ENCODE measurements around the gene KCNIP1.

KCNIP1 gene

DNA sequence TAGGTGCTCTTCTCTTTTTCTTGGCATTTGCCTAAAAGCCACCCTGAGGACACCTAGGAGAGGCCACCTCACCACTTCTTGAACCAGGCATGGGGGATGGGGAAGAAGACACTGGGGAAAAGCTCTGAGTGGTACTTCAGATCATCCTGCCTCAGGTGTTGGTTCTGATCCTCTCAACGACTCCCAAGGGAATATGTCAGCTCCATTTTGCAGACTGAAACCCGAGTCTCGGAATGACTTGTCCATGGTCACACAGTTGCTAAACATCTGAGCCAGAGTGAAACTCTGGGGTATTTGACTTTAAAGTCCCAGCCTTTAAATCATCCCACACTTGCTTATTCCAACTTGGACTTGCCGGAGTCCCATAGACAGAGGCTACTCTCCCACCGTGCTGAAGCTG is 159.1 kb downstream of the KCNIP1 start:
- TF ChIP-seq, protein P1, sequence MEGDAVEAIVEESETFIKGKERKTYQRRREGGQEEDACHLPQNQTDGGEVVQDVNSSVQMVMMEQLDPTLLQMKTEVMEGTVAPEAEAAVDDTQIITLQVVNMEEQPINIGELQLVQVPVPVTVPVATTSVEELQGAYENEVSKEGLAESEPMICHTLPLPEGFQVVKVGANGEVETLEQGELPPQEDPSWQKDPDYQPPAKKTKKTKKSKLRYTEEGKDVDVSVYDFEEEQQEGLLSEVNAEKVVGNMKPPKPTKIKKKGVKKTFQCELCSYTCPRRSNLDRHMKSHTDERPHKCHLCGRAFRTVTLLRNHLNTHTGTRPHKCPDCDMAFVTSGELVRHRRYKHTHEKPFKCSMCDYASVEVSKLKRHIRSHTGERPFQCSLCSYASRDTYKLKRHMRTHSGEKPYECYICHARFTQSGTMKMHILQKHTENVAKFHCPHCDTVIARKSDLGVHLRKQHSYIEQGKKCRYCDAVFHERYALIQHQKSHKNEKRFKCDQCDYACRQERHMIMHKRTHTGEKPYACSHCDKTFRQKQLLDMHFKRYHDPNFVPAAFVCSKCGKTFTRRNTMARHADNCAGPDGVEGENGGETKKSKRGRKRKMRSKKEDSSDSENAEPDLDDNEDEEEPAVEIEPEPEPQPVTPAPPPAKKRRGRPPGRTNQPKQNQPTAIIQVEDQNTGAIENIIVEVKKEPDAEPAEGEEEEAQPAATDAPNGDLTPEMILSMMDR (IDR thresholded peaks at IDR 0.05; ENCODE audit: unreplicated experiment in 3 of 3) = no peak
- no peak overlapping the region for H3K4me3 Mint-ChIP-seq
- no peak overlapping the region for H3K27ac Mint-ChIP-seq
- peaks cover 3% of the 10 kb centered on the region for H3K27me3 Mint-ChIP-seq (ENCODE audit: low read depth)
- no peaks in the 10 kb centered on the region for H3K9me3 Mint-ChIP-seq
- no peaks in the 10 kb centered on the region for H3K4me1 Mint-ChIP-seq
- H3K36me3 Mint-ChIP-seq (ENCODE audit: low read depth) = no peaks in the 10 kb centered on the region

DNA sequence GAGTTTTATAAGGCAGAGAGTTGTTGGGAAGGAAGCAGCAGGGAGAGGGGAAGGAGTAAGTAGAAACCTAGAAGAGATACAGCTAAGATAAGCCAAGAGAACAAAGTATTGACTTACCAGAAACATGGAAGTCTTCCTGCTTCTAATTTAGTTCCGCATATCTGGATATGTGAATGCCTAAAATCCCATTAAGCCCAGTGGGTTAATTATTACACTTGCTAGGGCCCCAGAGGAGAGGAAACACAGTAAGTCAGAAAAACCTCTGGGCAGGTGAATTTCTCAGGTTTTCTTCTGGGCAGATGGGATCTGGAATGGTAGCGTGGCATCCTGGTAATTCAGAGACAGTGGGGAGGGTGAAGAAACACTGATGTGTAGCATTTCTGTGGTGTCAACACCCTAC is 175.0 kb downstream of the KCNIP1 start:
- TF ChIP-seq, protein P1 (IDR thresholded peaks at IDR 0.05; ENCODE audit: unreplicated experiment in 3 of 3) = no peak
- Mint-ChIP-seq H3K27me3 (ENCODE audit: low read depth) (peaks cover 55% of the 10 kb centered on the region), H3K27ac (no peak overlapping the region), H3K4me3 (no peak overlapping the region), H3K36me3 (ENCODE audit: low read depth) (no peaks in the 10 kb centered on the region), H3K9me3 (no peaks in the 10 kb centered on the region), H3K4me1 (no peaks in the 10 kb centered on the region)

DNA sequence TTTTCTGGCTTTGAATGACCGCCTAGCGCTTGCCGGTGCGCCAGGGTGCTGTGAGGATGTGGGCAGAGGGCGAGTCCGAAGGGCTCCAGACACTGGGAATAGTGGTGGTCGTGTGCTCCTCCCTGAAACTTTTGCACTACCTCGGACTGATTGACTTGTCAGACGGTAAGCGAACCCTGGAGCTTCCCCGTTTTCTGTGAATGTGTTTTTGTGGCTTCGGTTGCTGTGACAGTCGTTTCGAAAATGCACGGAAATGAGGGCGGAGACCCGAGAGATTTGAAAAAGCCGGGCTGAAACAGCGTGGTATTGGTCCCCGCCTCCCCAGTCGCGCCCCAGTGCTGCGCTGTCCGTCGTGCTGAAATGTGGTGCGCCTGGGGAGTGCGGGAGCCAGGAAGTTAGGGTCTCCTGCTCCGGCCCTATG is 177.2 kb downstream of the KCNIP1 start:
- H3K9me3 Mint-ChIP-seq = no peaks in the 10 kb centered on the region
- no peak overlapping the region for H3K27ac Mint-ChIP-seq
- peak overlapping the region; percentile 29 to 43 (median 34) for H3K4me3 Mint-ChIP-seq
- H3K27me3 Mint-ChIP-seq (ENCODE audit: low read depth) = peaks cover 63% of the 10 kb centered on the region
- H3K4me1 Mint-ChIP-seq = no peaks in the 10 kb centered on the region
- no peaks in the 10 kb centered on the region for H3K36me3 Mint-ChIP-seq (ENCODE audit: low read depth)
- TF ChIP-seq, protein P1 (IDR thresholded peaks at IDR 0.05; ENCODE audit: unreplicated experiment in 3 of 3) = no peak

DNA sequence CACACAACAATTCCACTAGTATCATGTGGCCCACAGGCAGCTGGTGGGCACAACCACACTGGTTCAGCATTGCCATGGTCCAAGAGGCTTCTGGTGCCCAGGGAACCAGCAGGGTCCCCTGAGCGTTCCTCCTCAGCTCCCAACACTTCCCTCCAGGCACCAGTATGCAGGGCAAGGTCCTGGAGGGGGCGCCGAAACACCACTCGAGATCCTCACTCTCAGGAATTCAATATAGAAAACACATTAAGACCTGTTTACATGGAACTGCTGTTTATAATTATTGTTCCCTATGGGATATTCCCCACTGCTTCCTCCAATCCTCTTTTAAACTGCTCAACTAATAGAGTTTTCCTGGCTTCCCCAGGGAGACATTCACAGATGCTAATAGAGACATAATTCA is 187.8 kb downstream of the KCNIP1 start:
- Mint-ChIP-seq H3K9me3 (no peaks in the 10 kb centered on the region), H3K27me3 (ENCODE audit: low read depth) (peaks cover 34% of the 10 kb centered on the region), H3K36me3 (ENCODE audit: low read depth) (no peaks in the 10 kb centered on the region), H3K4me3 (no peak overlapping the region), H3K27ac (no peak overlapping the region), H3K4me1 (no peaks in the 10 kb centered on the region)
- TF ChIP-seq, protein P1 (IDR thresholded peaks at IDR 0.05; ENCODE audit: unreplicated experiment in 3 of 3) = no peak

DNA sequence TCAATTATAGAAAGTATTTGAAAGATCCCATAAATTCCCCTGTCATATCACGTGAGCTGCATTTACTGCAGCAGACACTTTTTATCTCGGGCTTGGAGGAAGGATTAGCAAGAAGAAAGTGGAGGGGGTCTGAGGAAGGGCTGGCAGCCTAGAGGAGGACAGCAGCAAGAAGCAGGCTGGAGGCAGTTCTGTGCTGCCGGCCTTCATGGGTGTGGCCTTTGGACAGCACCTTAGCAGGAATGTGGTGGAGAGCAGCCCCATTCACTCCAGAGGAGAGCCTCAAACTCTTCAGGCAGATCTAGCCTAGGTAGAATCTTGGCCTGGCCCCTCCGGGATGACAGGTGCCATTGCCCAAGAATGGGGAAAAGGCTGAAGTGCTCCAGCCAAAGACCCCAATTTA is 189.9 kb downstream of the KCNIP1 start:
- Mint-ChIP-seq H3K27ac (no peak overlapping the region), H3K4me3 (no peak overlapping the region), H3K27me3 (ENCODE audit: low read depth) (peaks cover 34% of the 10 kb centered on the region), H3K36me3 (ENCODE audit: low read depth) (no peaks in the 10 kb centered on the region), H3K9me3 (no peaks in the 10 kb centered on the region), H3K4me1 (no peaks in the 10 kb centered on the region)
- TF ChIP-seq, protein P1 (IDR thresholded peaks at IDR 0.05; ENCODE audit: unreplicated experiment in 3 of 3) = no peak

DNA sequence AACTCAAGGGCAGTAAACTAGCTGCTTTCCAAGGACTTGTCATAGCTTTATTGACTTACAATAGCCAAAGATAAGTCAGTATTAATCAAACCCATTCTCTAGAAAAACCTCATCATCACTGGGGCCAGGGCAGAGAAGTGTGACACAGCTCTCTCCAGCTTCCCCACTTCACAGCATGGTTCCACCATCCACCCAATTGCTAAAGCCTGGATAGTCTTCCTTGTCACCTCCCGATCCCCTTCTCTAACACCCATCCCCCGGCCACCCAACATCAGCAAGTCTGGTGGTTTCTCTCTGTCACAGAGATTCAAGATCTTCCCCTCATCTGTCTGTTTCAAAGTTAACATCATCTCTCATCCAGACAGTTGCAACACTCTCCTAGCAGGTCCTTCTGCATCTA is 191.1 kb downstream of the KCNIP1 start:
- peaks cover 32% of the 10 kb centered on the region for H3K27me3 Mint-ChIP-seq (ENCODE audit: low read depth)
- no peaks in the 10 kb centered on the region for H3K4me1 Mint-ChIP-seq
- H3K4me3 Mint-ChIP-seq = no peak overlapping the region
- TF ChIP-seq, protein P1 (IDR thresholded peaks at IDR 0.05; ENCODE audit: unreplicated experiment in 3 of 3) = no peak
- H3K27ac Mint-ChIP-seq = no peak overlapping the region
- no peaks in the 10 kb centered on the region for H3K9me3 Mint-ChIP-seq
- H3K36me3 Mint-ChIP-seq (ENCODE audit: low read depth) = no peaks in the 10 kb centered on the region
